Measurements from ENCODE around the gene KLHL6.
A peak's percentile ranks its signal among the peaks of the same experiment; 100 is the strongest.
"Not testable (repeated sequence)": the region's sequence is repeated elsewhere in the genome, so short reads cannot be mapped to it uniquely, and the experiment has no call there.

KLHL6 gene

GRCh38 chr3:183484431-183485075 lies 71.0 kb downstream of the KLHL6 start:
- no peak for DNase-seq (ENCODE audit: low spot score)

GRCh38 chr3:183481582-183481981 lies 73.9 kb downstream of the KLHL6 start:
- no peak for DNase-seq (ENCODE audit: low spot score)

- DNase-seq (ENCODE audit: low spot score), result no peak
Measured at GRCh38 chr3:183478501-183478900, 77.0 kb downstream of the KLHL6 start.

GRCh38 chr3:183477801-183478456 lies 77.6 kb downstream of the KLHL6 start:
- DNase-seq (ENCODE audit: low spot score), result no peak

GRCh38 chr3:183475764-183476162 lies 79.7 kb downstream of the KLHL6 start:
- not testable (repeated sequence) for DNase-seq (ENCODE audit: low spot score)

GRCh38 chr3:183475016-183475763 lies 80.3 kb downstream of the KLHL6 start:
- no peak for DNase-seq (ENCODE audit: low spot score)

- no peak for DNase-seq (ENCODE audit: low spot score)
Measured at GRCh38 chr3:183473969-183474368, 81.5 kb downstream of the KLHL6 start.

- no peak for DNase-seq (ENCODE audit: low spot score)
Measured at GRCh38 chr3:183472155-183472554, 83.4 kb downstream of the KLHL6 start.

GRCh38 chr3:183468424-183468823 lies 87.1 kb downstream of the KLHL6 start:
- DNase-seq (ENCODE audit: low spot score), result no peak

- no peak for DNase-seq (ENCODE audit: low spot score)
Measured at GRCh38 chr3:183466575-183466974, 88.9 kb downstream of the KLHL6 start.

- not testable (repeated sequence) for DNase-seq (ENCODE audit: low spot score)
Measured at GRCh38 chr3:183465710-183466109, 89.8 kb downstream of the KLHL6 start.

- DNase-seq (ENCODE audit: low spot score), result no peak
Measured at GRCh38 chr3:183464480-183464879, 91.0 kb downstream of the KLHL6 start.

- DNase-seq (ENCODE audit: low spot score), result no peak
Measured at GRCh38 chr3:183460081-183461055, 95.1 kb downstream of the KLHL6 start.

GRCh38 chr3:183455089-183455488 lies 100.4 kb downstream of the KLHL6 start:
- no peak for DNase-seq (ENCODE audit: low spot score)

- DNase-seq (ENCODE audit: low spot score), result no peak
Measured at GRCh38 chr3:183454064-183454463, 101.4 kb downstream of the KLHL6 start.

GRCh38 chr3:183449791-183450190 lies 105.7 kb downstream of the KLHL6 start:
- no peak for DNase-seq (ENCODE audit: low spot score)

GRCh38 chr3:183449391-183449790 lies 106.1 kb downstream of the KLHL6 start:
- no peak for DNase-seq (ENCODE audit: low spot score)

GRCh38 chr3:183448369-183449128 lies 107.0 kb downstream of the KLHL6 start:
- DNase-seq (ENCODE audit: low spot score), result no peak

- peak; percentile 48 for DNase-seq (ENCODE audit: low spot score)
Measured at GRCh38 chr3:183447206-183448001, 108.1 kb downstream of the KLHL6 start.

GRCh38 chr3:183446838-183447205 lies 108.7 kb downstream of the KLHL6 start:
- no peak for DNase-seq (ENCODE audit: low spot score)

Measured in CD4-positive, alpha-beta T cell treated with Interleukin-6 at 100 ng/mL for 8 hours (primary cell).